ENCODE measurements around the gene RNU1-1.
"Not testable (repeated sequence)": the region's sequence is repeated elsewhere in the genome, so short reads cannot be mapped to it uniquely, and the experiment has no call there.

The RNU1-1 gene

GRCh38 chr1:16506364-16507136, 7.5 kb downstream of the RNU1-1 start:
- H3K4me2 ChIP-seq (ENCODE audit: low read length); H3K27ac ChIP-seq; H3K79me2 ChIP-seq; H3K4me3 ChIP-seq (ENCODE audit: low read depth, low read length); H3K36me3 ChIP-seq (ENCODE audit: control insufficient read depth, insufficient read depth, low read length); H3K4me1 ChIP-seq; H2AFZ ChIP-seq; H3K9me3 ChIP-seq (ENCODE audit: control insufficient read depth, low read length); H3K27me3 ChIP-seq (ENCODE audit: control insufficient read depth, insufficient read depth, low read length); H3K9ac ChIP-seq: not testable (repeated sequence)

- not testable (repeated sequence) for H3K79me2 ChIP-seq; H3K9me3 ChIP-seq (ENCODE audit: control insufficient read depth, low read length); H3K4me3 ChIP-seq (ENCODE audit: low read depth, low read length); H3K4me2 ChIP-seq (ENCODE audit: low read length); H2AFZ ChIP-seq; H3K4me1 ChIP-seq; H3K9ac ChIP-seq; H3K27me3 ChIP-seq (ENCODE audit: control insufficient read depth, insufficient read depth, low read length); H3K36me3 ChIP-seq (ENCODE audit: control insufficient read depth, insufficient read depth, low read length); H3K27ac ChIP-seq
Measured at GRCh38 chr1:16505870-16506269, 8.2 kb downstream of the RNU1-1 start.

GRCh38 chr1:16503494-16503893, 10.6 kb downstream of the RNU1-1 start:
- H3K79me2 ChIP-seq = no peaks in the 10 kb centered on the region
- H3K9ac ChIP-seq = no peak overlapping the region
- no peak for TF ChIP-seq CTCF (IDR thresholded peaks at IDR 0.05)
- H3K36me3 ChIP-seq (ENCODE audit: control insufficient read depth, insufficient read depth, low read length) = no peaks in the 10 kb centered on the region
- H2AFZ ChIP-seq = no peak overlapping the region
- no peak overlapping the region for H3K27ac ChIP-seq
- H3K9me3 ChIP-seq (ENCODE audit: control insufficient read depth, low read length) = no peaks in the 10 kb centered on the region
- no peaks in the 10 kb centered on the region for H3K4me1 ChIP-seq
- H3K4me2 ChIP-seq (ENCODE audit: low read length) = no peak overlapping the region
- H3K4me3 ChIP-seq (ENCODE audit: low read depth, low read length) = no peak overlapping the region
- no peaks in the 10 kb centered on the region for H3K27me3 ChIP-seq (ENCODE audit: control insufficient read depth, insufficient read depth, low read length)

- not testable (repeated sequence) for H3K9ac ChIP-seq
Measured at GRCh38 chr1:16501446-16501845, 12.6 kb downstream of the RNU1-1 start.

GRCh38 chr1:16500975-16501374, 13.1 kb downstream of the RNU1-1 start:
- not testable (repeated sequence) for H3K27ac ChIP-seq, H3K79me2 ChIP-seq, H3K9ac ChIP-seq

More at GRCh38 chr1:16501446-16501845, 12.6 kb downstream of the RNU1-1 start:
- not testable (repeated sequence) for H3K4me2 ChIP-seq (ENCODE audit: low read length); H3K27me3 ChIP-seq (ENCODE audit: control insufficient read depth, insufficient read depth, low read length); H3K9me3 ChIP-seq (ENCODE audit: control insufficient read depth, low read length); H3K27ac ChIP-seq; H3K79me2 ChIP-seq; H3K4me3 ChIP-seq (ENCODE audit: low read depth, low read length); H3K4me1 ChIP-seq; H2AFZ ChIP-seq; H3K36me3 ChIP-seq (ENCODE audit: control insufficient read depth, insufficient read depth, low read length)

GRCh38 chr1:16500466-16500865, 13.6 kb downstream of the RNU1-1 start:
- not testable (repeated sequence) for H3K27ac ChIP-seq; H3K79me2 ChIP-seq; H3K9me3 ChIP-seq (ENCODE audit: control insufficient read depth, low read length); H3K36me3 ChIP-seq (ENCODE audit: control insufficient read depth, insufficient read depth, low read length); H3K9ac ChIP-seq; H3K4me1 ChIP-seq; H3K4me2 ChIP-seq (ENCODE audit: low read length); H3K27me3 ChIP-seq (ENCODE audit: control insufficient read depth, insufficient read depth, low read length); H3K4me3 ChIP-seq (ENCODE audit: low read depth, low read length); H2AFZ ChIP-seq

More at GRCh38 chr1:16500975-16501374, 13.1 kb downstream of the RNU1-1 start:
- H3K36me3 ChIP-seq (ENCODE audit: control insufficient read depth, insufficient read depth, low read length); H2AFZ ChIP-seq; H3K4me3 ChIP-seq (ENCODE audit: low read depth, low read length); H3K4me1 ChIP-seq; H3K27me3 ChIP-seq (ENCODE audit: control insufficient read depth, insufficient read depth, low read length); H3K4me2 ChIP-seq (ENCODE audit: low read length); H3K9me3 ChIP-seq (ENCODE audit: control insufficient read depth, low read length): not testable (repeated sequence)

GRCh38 chr1:16498573-16499413, 15.3 kb downstream of the RNU1-1 start:
- H3K9me3 ChIP-seq (ENCODE audit: control insufficient read depth, low read length) = no peaks in the 10 kb centered on the region
- peak overlapping the region; percentile 83 for H3K4me3 ChIP-seq (ENCODE audit: low read depth, low read length)
- H2AFZ ChIP-seq = peak overlapping the region; percentile 62
- no peaks in the 10 kb centered on the region for H3K79me2 ChIP-seq
- H3K9ac ChIP-seq = no peak overlapping the region
- H3K4me1 ChIP-seq = no peaks in the 10 kb centered on the region
- H3K36me3 ChIP-seq (ENCODE audit: control insufficient read depth, insufficient read depth, low read length) = no peaks in the 10 kb centered on the region
- H3K27ac ChIP-seq = peak overlapping the region; percentile 24
- H3K4me2 ChIP-seq (ENCODE audit: low read length) = peak overlapping the region; percentile 100
- no peak for TF ChIP-seq CTCF (IDR thresholded peaks at IDR 0.05)
- no peaks in the 10 kb centered on the region for H3K27me3 ChIP-seq (ENCODE audit: control insufficient read depth, insufficient read depth, low read length)

GRCh38 chr1:16498047-16498446, 16.0 kb downstream of the RNU1-1 start:
- H3K4me1 ChIP-seq; H3K79me2 ChIP-seq; H3K9ac ChIP-seq; H3K9me3 ChIP-seq (ENCODE audit: control insufficient read depth, low read length); H3K36me3 ChIP-seq (ENCODE audit: control insufficient read depth, insufficient read depth, low read length); H2AFZ ChIP-seq; H3K4me3 ChIP-seq (ENCODE audit: low read depth, low read length); H3K27me3 ChIP-seq (ENCODE audit: control insufficient read depth, insufficient read depth, low read length): not testable (repeated sequence)
- Histone ChIP-seq H3K27ac (peak overlapping the region; percentile 24), H3K4me2 (ENCODE audit: low read length) (peak overlapping the region; percentile 77)

- not testable (repeated sequence) for H3K27me3 ChIP-seq (ENCODE audit: control insufficient read depth, insufficient read depth, low read length); H3K79me2 ChIP-seq; H2AFZ ChIP-seq; H3K9me3 ChIP-seq (ENCODE audit: control insufficient read depth, low read length); H3K4me1 ChIP-seq; H3K4me3 ChIP-seq (ENCODE audit: low read depth, low read length); H3K36me3 ChIP-seq (ENCODE audit: control insufficient read depth, insufficient read depth, low read length); H3K27ac ChIP-seq; H3K9ac ChIP-seq; H3K4me2 ChIP-seq (ENCODE audit: low read length)
Measured at GRCh38 chr1:16497474-16497904, 16.6 kb downstream of the RNU1-1 start.
